WTC11 (cell line): ENCODE results near the gene TEKT2.

Experiments used
- CREM ChIP-seq: sonication (generic); formaldehyde crosslinking; IDR thresholded peaks from 2 replicates; pipeline ENCODE4 v1.8.1; 2022; ENCODE audit warnings: mild to moderate bottlenecking, missing genetic modification reagents, moderate library complexity
- ETV6 ChIP-seq: sonication (generic); formaldehyde crosslinking; IDR thresholded peaks from 2 replicates; pipeline ENCODE4 v1.8.1; 2022; ENCODE audit warnings: mild to moderate bottlenecking, missing genetic modification reagents
- MXD4 ChIP-seq: fragments of 250-450 bp; sonication (Bioruptor Pico); IDR thresholded peaks from 2 replicates; pipeline ENCODE4 v1.8.0; 2021; ENCODE audit warnings: mild to moderate bottlenecking, moderate library complexity, borderline replicate concordance
- NFE2L1 ChIP-seq: sonication (generic); formaldehyde crosslinking; IDR thresholded peaks from 2 replicates; pipeline ENCODE4 v1.8.1; 2023; ENCODE audit warnings: missing genetic modification reagents
- SMAD4 ChIP-seq: sonication (generic); formaldehyde crosslinking; IDR thresholded peaks from 2 replicates; pipeline ENCODE4 v1.8.0; 2022; ENCODE audit warnings: mild to moderate bottlenecking, missing genetic modification reagents
- SOX15 ChIP-seq: fragments of 250-450 bp; sonication (Bioruptor Pico); IDR thresholded peaks from 2 replicates; pipeline ENCODE4 v1.9.0; 2021; ENCODE audit warnings: mild to moderate bottlenecking
- TEAD1 ChIP-seq: sonication (generic); formaldehyde crosslinking; IDR thresholded peaks from 2 replicates; pipeline ENCODE4 v1.8.0; 2022; ENCODE audit warnings: mild to moderate bottlenecking, missing genetic modification reagents
- TF ChIP-seq, protein P1 (sequence below): fragments of 200-600 bp; IDR thresholded peaks from 2 replicates; pipeline ENCODE4 v1.8.0; 2022; ENCODE audit warnings: antibody characterized with exemption
- TF ChIP-seq, protein P2 (sequence below): sonication (generic); formaldehyde crosslinking; IDR thresholded peaks from 2 replicates; pipeline ENCODE4 v1.8.1; 2023; ENCODE audit warnings: mild to moderate bottlenecking, missing genetic modification reagents, moderate library complexity
- TF ChIP-seq, protein P3 (sequence below): sonication (generic); formaldehyde crosslinking; IDR thresholded peaks from 2 replicates; pipeline ENCODE4 v1.8.1; 2022; ENCODE audit warnings: mild to moderate bottlenecking, moderate library complexity, missing genetic modification reagents
- TF ChIP-seq, protein P4 (sequence below): sonication (generic); formaldehyde crosslinking; conservative IDR thresholded peaks from 2 replicates; pipeline ENCODE4 v1.8.1; 2023; ENCODE audit warnings: mild to moderate bottlenecking, low read depth, missing genetic modification reagents, moderate library complexity

DNA sequence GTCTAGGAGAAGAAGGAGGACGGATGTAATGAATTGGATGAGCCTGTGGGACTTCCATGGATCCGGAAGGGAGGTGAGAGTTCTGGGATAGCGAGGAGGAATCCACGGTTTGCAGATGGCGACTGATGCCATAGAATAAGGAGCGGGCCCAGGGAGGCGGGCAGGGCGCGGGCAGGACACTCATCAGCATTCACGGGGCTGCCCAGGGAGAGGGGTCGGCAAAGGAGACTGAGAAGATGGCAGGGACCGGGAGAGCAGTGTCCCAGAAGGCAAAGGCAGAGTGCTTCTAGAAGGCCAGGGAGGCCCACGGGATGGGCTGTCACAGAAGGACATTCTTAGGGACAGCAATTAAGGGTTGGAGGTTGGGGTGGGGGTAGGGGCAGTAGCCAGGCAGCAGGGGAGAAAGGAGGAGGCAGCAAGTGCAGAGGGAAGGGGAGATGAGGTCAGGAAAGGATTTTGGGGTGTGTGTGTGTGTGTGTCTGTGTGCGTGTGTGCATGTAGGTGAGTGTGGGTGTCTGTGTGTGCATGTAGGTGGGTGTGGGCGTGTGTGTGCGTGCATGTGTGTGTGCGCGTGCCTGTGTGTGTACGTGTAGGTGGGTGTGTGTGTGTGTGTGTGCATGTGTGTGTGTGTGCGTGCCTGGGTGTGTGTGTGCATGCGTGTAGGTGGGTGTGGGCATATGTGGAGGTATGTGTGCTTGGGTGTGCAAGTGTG is 42.3 kb downstream of the TEKT2 start:
- TF ChIP-seq SMAD4 (no peak), TEAD1 (no peak), CREM (CRISPR knock-in tag) (no peak), NFE2L1 (no peak), MXD4 (no peak), ETV6 (no peak), SOX15 (CRISPR knock-in tag) (no peak)
- TF ChIP-seq, protein P1, sequence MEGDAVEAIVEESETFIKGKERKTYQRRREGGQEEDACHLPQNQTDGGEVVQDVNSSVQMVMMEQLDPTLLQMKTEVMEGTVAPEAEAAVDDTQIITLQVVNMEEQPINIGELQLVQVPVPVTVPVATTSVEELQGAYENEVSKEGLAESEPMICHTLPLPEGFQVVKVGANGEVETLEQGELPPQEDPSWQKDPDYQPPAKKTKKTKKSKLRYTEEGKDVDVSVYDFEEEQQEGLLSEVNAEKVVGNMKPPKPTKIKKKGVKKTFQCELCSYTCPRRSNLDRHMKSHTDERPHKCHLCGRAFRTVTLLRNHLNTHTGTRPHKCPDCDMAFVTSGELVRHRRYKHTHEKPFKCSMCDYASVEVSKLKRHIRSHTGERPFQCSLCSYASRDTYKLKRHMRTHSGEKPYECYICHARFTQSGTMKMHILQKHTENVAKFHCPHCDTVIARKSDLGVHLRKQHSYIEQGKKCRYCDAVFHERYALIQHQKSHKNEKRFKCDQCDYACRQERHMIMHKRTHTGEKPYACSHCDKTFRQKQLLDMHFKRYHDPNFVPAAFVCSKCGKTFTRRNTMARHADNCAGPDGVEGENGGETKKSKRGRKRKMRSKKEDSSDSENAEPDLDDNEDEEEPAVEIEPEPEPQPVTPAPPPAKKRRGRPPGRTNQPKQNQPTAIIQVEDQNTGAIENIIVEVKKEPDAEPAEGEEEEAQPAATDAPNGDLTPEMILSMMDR: no peak
- TF ChIP-seq, protein P2, sequence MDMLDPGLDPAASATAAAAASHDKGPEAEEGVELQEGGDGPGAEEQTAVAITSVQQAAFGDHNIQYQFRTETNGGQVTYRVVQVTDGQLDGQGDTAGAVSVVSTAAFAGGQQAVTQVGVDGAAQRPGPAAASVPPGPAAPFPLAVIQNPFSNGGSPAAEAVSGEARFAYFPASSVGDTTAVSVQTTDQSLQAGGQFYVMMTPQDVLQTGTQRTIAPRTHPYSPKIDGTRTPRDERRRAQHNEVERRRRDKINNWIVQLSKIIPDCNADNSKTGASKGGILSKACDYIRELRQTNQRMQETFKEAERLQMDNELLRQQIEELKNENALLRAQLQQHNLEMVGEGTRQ (CRISPR knock-in tag): no peak
- TF ChIP-seq, protein P3, sequence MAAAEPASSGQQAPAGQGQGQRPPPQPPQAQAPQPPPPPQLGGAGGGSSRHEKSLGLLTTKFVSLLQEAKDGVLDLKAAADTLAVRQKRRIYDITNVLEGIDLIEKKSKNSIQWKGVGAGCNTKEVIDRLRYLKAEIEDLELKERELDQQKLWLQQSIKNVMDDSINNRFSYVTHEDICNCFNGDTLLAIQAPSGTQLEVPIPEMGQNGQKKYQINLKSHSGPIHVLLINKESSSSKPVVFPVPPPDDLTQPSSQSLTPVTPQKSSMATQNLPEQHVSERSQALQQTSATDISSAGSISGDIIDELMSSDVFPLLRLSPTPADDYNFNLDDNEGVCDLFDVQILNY: no peak
- TF ChIP-seq, protein P4, sequence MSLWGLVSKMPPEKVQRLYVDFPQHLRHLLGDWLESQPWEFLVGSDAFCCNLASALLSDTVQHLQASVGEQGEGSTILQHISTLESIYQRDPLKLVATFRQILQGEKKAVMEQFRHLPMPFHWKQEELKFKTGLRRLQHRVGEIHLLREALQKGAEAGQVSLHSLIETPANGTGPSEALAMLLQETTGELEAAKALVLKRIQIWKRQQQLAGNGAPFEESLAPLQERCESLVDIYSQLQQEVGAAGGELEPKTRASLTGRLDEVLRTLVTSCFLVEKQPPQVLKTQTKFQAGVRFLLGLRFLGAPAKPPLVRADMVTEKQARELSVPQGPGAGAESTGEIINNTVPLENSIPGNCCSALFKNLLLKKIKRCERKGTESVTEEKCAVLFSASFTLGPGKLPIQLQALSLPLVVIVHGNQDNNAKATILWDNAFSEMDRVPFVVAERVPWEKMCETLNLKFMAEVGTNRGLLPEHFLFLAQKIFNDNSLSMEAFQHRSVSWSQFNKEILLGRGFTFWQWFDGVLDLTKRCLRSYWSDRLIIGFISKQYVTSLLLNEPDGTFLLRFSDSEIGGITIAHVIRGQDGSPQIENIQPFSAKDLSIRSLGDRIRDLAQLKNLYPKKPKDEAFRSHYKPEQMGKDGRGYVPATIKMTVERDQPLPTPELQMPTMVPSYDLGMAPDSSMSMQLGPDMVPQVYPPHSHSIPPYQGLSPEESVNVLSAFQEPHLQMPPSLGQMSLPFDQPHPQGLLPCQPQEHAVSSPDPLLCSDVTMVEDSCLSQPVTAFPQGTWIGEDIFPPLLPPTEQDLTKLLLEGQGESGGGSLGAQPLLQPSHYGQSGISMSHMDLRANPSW: no peak
